HG02798 (cell line): Measurements from ENCODE around the gene SLC35A2.

Experiments
- ATAC-seq: cut with Tn5 transposase; IDR thresholded peaks from one replicate; pipeline ENCODE4 v1.9.1; 2021; ENCODE audit warnings: mild to moderate bottlenecking; ENCODE audit not compliant: unreplicated experiment, poor library complexity

The SLC35A2 gene

DNA sequence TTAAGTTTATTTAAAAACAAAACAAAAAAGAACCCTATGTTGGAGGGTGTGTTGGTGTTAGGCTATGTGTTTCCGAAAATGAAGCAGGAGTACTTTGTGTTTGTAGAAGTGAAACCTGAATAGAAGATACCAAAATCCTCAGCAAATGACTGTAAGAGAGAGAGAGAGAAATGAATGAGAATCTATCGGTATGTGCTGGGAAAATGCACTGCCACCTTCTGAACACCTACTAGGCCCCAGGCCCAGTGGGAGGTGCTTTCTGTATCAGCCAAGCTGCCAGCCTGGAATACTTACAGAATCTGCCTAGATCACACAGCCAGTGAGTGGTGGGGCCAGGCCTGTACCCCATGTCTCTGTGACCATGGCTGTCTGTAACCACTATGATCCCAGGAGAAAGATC is 22.3 kb upstream of the SLC35A2 start:
- ATAC-seq = no peak

DNA sequence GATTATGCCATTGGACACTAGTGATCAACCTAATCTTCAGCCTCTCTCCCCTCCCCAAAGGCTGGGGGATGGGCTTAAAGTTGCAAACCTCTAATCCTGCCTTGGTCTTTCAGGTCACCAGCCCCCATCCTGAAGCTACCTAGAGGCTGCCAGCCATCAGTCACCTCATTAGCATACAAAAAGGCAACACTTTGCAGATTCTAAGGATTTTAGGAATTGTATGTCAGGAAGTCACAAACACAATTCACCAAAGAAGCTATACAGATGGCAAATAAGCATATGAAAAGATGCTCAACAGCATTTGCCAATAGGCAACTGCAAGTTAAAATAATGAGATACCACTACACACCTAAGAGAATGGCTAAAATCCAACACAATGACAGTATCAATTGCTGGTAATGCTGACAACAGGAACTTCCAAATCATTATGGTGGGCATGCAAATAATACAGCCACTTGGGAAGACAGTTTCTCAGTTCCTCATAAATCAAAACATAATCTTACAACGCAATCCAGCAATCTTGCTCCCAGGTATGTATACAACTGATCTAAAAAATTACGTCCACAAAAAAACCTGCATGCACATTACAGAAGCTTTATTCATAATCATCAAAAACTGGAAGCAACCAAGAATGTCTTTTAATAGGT is 16.4 kb upstream of the SLC35A2 start:
- no peak for ATAC-seq

DNA sequence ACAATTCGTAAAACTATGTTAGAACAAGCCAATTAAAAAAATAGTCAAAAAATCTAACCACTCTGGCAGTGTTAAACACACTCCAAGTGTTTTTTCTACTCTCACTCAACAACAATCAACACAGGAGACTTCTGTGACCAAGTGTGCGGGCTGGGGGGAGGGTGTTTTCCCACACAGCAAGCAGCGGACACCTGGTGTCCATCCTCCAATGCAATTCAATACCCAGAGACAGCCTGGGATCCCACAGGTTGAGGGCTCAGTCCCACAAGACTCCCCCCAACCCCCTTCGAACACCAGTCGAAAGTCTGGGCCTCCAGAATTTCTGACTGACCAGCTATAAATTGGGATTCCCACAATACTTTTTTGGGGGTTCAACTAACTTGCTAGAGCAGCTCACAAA is 15.7 kb upstream of the SLC35A2 start:
- no peak for ATAC-seq

DNA sequence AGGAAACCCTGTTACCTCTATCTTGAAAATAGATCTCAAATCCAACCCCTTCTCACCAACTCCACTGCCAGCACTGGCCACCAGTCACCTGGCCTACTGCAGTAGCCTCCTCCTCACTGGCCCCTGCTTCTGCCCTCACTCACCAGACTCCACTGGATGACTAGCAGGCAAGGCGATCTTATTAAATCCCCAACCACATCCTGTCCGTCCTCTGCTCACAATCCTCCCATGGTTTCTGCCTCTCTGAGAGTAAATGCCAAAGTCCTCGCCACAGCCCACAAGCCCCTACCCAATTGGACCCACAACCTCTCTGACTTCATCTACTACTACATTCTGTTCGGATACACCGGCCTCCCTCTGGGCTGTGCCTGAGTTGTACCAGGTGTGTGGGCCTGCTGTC is 12.8 kb upstream of the SLC35A2 start:
- no peak for ATAC-seq

DNA sequence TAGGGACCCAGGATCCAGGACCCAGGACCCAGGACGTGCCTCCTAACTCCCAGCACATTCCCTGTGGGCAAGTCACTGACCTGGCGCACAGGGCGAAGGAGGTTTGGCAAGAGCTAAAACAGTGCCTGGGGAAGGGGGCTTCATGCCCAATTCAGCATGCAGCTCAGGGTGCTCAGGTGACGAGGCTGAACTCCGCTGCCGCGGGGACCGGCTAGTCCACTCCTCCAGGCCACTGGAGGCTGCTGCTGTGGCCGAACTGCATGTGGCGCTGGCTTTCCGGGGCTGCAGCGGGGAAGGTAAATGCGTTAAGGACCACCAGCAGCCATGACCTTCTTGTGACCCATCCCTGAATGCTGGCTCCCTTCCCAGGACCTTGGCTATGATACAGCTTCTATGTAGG is 12.3 kb upstream of the SLC35A2 start:
- no peak for ATAC-seq

DNA sequence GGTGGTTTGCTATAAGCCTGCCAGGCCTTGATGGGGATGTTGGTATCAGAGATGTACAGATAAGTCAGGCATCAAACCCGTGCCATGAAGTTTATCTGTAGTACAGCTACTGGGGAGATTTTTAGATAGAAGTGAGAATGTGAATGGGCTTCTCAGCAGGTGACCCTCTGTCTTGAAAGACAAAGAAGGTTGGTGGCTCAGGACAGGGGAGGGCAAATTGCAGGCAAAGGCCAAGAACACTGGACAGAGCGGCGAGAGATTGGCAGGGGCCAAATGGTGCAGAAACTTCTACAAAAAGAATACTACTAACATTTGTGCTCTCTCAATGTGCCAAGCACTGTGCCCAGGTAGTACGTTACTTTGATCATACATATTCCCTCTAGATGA is 9.3 kb upstream of the SLC35A2 start:
- ATAC-seq = no peak

DNA sequence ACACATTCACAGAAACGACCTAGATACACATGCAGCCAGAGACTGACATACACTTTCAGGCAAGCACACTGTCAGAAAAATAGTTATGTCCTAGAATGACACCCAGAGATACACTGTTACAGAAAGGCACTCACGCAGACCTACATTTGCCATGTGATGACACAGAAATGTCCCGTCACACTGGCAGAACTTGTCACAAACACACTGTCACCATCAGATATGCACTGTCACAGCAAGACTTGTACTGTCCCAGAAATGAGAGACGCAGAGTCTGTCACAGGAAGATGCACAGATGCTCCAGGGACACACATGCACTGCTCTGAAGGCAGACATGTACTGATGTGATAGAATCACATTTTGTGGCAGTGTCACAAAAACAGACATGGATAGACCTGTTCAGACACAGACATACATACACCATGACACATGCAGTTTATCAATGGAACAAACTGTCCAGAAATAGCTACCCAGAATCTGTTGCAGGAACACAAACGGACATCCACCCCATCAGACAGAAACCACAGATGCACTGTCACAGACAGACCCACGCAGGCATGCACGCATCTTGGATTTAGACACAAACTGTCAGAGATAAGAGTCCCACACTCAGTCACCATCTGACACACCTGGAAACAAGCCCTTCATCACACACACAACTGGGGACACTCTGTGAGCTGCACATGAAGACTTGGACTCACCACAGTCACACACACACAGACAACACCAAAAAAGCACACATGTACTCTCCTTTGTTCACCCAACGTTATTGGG is 8.7 kb upstream of the SLC35A2 start:
- ATAC-seq = no peak

DNA sequence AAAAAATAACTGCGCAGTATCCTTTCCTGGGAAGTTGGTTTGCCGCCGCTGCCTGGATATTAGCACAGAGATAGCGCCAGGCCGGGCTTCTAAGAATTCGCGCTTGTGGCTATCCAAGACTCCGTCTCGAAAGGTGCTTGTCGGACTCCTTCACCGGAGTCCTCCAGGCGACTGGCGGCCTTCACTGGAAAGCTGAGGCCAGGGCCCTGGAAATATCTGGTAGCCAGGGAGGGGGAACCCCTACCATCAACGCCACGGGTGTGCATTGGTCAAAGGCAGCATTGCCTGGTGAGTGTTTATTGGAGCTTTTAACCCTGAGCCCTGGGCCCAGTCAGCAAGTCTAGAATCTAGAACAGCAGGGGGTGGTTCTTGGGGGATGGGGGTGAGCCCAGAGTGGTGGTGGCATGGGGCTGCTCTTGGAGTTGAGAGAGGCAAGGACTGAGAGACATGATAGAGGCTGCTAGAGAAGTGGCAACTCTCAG is 8.0 kb upstream of the SLC35A2 start:
- no peak for ATAC-seq

DNA sequence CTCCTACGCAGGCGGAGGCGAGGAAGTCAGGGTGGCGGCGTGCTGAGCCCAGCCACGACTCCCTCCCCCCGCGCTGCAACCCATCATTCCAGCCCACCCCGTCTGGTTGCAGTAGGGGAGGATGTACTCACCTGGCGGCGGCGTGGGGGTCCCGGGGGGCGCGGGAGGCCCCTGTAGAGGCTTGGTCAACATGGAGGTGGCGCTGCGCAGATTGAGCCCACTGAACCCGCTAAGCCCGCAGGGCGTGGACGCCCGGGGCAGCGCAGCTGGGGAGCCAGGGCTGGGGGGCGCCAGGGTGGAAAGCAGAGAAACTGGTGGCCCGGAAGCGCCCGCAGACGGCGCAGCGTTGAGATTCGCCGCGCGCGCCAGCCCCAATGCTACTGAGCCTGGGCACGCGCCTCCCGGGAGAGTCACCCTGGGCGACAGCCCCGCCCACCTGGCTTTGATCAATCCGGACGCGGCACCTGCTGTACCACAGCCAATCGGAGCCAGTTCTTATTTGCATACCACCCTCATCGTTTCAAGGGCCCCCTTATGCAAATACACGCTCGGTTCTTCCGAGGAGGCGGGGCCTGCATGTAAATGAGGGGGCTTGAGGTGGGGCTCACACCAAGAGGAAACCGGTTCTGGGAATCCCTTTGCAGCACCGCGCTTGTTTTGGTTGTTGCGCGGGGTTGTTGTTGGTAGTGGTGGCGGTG is 7.3 kb upstream of the SLC35A2 start, which contains the start of gene PIM2:
PIM2 (minus strand) TSS at position 382 of the 698 bp plus-strand sequence; CDS start at position 192, 190 bp downstream.
- peak; percentile 84 for ATAC-seq

DNA sequence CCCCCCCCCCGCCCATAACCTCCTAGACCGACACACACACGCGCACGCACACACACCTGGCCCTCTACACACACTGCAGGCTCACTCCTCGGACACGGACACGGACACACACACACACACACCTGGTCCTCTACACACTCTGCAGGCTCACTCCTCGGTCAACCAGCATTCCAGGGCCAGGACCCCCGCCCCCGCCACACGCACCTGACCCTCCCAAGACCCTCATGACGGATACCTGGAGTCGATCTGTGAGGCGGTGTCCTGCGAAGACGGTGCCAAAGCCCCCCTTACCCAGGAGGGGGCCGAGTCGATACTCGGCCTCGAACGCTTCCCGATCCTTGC is 6.8 kb upstream of the SLC35A2 start:
- no peak for ATAC-seq

DNA sequence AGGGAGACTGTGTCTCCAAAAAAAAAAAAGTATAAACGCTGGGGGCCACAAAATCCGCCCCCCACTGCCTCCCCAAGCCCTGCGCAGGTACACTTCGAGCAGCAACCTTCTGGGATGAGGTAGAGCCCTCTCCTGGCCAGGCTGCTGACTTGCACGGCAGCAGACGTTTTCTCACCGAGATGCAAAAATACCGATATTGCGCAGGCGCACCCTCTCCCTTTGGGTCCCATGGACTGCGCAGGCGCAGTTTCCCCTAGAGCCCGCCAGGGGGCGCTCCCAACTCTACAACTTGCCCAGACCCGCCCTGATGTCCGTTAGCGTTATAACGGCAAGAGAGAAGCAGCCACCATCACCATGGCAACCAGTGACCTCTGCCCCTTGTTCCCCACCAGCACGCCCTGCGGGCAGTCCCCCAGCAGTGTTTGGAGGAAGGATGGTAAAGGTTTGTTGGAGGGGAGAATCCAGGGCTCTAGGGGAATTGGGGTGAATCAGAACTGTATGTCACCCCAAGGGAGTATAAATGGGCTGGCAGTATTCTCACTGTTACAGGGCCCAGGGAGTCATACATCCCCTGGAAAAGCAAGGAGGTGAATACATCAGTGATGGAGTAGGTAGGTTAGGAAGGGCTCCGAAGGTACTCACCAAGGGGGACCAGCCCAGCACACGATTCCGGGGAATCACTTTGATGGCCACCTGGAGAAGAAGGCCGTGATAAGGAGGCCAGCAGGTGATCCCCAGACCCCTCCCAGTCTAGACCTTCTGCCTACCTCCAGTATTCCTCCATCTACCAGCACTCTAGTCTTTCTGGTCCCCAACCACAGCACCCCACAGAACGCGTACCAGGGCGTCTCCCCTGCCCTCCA is 5.9 kb upstream of the SLC35A2 start:
- ATAC-seq = peak; percentile 39

DNA sequence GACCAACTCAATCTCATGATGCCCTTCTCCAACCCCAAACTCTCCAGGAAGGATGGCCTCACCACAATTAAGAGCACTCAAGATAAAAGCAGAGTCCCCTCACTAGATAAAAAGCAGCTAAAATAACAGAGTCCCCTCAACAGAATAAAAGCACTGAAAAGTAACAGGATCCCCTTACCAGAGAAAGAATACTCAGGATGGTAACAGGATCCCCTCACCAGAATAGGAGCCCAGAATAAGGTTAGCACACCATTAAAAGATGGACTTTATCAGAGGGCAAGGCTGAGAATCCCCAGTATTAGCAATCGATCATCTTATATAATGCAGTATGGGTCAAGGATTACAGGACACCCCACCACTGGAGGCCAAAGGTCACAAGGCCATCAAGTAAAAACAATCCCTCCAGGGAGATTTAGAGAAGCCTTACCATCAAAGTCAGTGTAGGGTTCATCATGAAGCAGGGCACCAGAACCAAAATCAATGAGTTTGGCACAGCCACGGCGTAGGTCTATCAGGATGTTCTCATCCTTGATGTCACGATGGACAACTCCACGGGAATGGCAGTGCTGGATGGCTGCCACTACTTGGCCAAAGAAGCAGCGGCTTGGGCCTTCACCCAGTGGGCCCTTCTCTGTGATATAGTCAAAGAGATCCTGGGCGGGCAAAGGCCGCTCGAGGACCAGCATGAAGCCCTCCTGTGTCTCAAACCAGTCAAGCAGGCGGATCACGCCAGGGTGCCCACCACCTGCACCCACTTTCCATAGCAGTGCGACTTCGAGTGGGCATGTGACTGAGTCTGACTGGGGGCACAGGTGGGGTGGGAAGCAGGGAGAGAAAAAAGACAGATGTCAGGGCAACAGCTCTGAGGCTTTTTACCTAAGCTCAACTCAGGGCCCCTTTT is 3.4 kb upstream of the SLC35A2 start:
- ATAC-seq = no peak

DNA sequence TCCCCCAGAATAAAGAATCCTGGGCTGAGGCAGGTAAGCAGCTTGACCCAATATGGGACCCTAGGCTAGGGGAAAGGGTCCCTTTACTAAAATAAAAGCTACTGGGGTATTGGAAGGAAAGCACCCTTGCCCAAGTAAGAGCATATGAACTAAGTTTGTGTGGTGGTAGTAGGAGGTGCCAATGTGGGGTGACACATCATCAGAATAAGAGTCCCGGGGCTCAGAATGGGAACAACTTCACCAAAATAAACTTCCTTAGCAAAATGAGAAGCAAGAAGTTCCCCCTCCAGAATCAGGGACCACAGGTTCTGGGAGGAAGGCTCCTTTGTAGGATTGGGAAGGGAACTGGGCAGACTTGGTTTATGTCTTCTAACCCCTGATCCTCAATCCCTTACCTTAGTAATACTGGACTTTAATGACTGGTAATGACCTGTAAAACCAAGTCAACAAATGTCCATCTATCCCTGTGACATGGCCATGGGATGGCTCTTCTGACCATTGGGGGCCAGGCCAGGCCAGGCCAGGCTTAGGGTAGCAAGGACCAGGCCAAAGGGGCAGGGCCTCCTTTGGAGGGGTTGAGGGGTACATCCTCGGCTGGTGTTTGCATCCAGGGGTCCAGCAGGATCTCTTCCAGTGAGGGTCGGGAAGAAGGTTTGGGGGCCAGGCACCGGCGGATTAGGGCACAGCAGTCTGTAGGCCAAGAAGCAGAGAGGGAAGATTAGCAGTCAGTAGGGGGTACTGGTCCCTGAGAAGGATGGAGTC is 2.3 kb upstream of the SLC35A2 start:
- ATAC-seq = no peak

DNA sequence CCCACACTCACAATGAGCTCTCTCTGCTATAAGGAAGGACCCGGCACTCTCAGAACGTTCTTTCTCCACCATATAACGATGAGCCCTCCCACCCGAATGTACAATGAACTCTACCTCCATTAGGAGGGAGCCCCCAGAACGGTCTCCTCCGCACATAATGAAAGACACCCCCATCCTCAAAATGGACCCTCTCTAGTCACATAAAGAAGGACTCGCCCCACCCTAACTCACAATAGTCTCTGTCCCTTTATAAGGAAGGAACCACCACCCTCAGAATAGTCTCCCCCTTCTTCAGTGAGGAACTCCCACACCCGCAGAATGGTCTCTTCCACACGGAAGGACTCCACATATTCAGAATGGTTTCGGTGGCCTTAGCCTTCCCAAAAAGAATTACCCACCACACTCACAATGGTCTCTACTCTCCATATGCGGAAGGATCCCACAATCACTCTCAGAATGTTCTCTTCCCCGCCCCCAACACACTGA is 477 bp downstream of the SLC35A2 start:
- ATAC-seq = no peak

DNA sequence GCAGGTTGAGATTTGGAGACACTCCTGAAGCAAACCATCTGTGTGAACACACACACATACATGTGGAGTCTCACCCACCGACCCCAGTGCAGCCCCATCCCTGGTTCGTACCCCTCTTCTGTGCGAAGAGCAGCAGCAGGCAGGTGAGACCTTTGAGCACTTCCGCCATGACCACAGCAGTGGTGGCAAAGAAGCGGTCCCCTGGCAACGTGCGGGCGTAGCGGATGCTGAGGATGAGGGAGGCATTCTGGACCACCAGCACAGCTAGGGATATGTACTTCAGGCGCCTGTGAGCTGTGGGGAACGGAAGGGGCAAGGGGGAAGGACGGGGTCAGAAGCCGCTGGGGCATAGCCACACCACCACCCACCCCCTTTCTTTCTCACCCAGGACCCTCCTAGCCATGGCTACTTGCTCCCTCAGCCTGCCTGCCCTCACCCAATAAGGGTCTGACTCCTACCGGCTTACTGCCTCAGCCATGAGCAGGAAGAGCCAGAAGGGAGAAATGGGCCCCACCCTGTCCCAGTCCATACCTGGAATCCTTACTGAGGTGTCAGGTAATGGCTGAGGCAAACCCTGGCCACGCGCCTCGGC is 1.6 kb downstream of the SLC35A2 start:
- ATAC-seq = no peak

DNA sequence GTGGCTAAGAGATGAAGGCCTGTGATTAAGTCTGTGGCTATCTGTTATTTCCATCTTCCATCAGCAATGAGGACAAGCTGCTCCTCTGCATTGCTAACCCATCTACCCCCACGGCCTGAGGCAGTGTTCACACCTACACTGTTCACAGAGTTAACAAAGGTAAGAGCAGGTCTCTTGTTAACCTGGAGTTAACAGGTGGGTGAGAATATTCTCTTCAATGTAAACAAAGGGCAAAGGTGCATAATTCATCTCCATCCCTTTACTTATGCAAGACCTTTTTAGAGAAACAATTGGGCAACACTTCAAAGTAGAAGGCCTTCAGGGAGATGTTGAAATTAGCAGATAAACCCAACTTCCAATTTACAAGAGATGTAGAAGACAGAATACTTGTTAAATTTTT is 2.8 kb downstream of the SLC35A2 start:
- no peak for ATAC-seq

DNA sequence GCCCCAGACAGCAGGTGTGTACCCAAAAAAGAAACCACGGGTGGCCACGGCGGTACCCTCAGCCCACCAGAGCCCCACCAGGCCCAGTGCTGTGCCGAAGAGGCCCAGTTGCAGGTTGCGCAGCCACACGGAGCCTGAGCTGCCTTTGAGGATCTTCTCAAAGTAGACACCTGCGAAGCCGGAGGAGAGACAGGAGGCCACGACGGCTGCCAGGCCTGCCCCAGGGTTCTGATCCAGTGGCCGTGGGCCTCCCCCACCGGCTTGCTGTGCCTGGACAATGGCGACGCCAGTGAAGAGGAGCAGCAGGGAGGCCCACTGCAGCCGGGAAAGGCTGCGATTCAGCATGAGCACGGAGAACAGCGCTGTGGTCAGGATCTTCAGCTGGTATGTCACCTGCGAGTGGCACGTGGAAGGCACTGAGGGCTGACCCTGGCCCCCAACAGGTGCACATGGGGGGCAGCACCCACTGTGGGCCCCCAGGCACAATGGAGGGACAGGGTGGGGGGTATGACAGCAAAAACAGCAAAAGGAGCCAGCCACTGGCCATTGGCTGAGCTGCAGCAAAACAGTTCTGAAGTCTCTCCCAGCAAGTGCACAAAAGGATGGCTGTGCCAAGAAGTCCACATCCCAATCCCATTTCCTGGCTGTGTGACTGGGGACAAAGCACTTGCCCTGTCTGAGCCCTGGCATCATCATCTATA is 6.2 kb downstream of the SLC35A2 start:
- ATAC-seq = no peak

DNA sequence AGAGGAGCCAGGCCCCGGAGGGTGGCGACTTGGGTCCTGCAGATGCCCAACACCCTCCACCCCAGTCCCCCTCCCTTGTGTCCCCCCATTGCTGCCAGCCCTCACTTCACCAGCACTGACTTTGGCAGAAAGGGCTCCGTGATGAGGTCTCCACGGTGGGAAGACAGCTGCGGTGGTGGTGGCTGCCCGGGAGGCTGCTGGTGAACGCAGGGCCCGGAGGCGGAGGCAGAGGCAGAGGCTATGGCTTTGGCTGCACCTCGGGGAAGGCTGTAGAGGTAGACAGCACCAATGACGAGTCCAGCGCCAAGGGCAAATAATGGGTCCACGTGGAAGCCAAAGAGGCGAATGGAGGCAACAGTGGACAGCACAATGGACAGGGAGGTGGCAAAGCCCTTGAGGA is 6.8 kb downstream of the SLC35A2 start:
- no peak for ATAC-seq
